ENCODE results near the gene ERBB4. TPM values are rescaled to one million over a fixed set of nuclear protein-coding genes. Genes with fewer than 3 reads are reported as not detected.

Gene ERBB4
- total and polyA plus RNA-seq, 2 of the 8 experiments (the other 6 are each of a cell fraction or from before 2014, with no cell fraction given): 0.34 to 1.3 TPM

GRCh38 chr2:211426240-211426639 is 1112.4 kb downstream of the ERBB4 start:
- H3K4me2 ChIP-seq (ENCODE audit: insufficient read depth in 1 of 2, low read depth in 2 of 2, low read length in 2 of 2): no peak overlapping the region

More at GRCh38 chr2:211426240-211426639, 1112.4 kb downstream of the ERBB4 start:
- no peak overlapping the region for H3K4me3 ChIP-seq (ENCODE audit: extremely low read depth in 1 of 4, insufficient read depth in 2 of 4, low read depth in 3 of 4, low read length in 4 of 4)
- no peak overlapping the region for H3K23ac ChIP-seq (ENCODE audit: insufficient read length)
- DNase-seq (ENCODE audit: low read depth in 1 of 2, low spot score in 2 of 2) (no peak), FAIRE-seq (no peak)
- no peak overlapping the region for H3K56ac ChIP-seq (replicated peaks; ENCODE audit: insufficient read length, low read depth, low read length)
- H3K79me2 ChIP-seq (ENCODE audit: control insufficient read depth in 1 of 2, insufficient read depth in 2 of 2, low read length in 2 of 2): no peaks in the 10 kb centered on the region
- H2AK5ac ChIP-seq (ENCODE audit: low read depth, low read length): no peak overlapping the region
- no peaks in the 10 kb centered on the region for H3K9me3 ChIP-seq (ENCODE audit: insufficient read depth in 2 of 2, low read depth in 1 of 2, low read length in 1 of 2)
- H3K27me3 ChIP-seq (replicated peaks in 1 of 4; ENCODE audit: control insufficient read depth in 3 of 4, extremely low read depth in 1 of 4, insufficient read depth in 3 of 4, low read length in 3 of 4): no peaks in the 10 kb centered on the region
- WGBS, 2 experiments (ENCODE audit: extremely low coverage in 1 of 2, insufficient coverage in 1 of 2, insufficient read length in 1 of 2, insufficient replicate concordance in 2 of 2, low coverage in 1 of 2, low lambda C conversion rate in 2 of 2, missing lambda C conversion rate in 1 of 2): 93% methylated on average over 2 of the region's 2 CpGs; no CpG with 5 or more reads in 1 of the 2 experiments
- no peak overlapping the region for H2BK5ac ChIP-seq (ENCODE audit: low read depth, low read length)
- TF ChIP-seq RBBP5 (IDR thresholded peaks at IDR 0.05; ENCODE audit: borderline replicate concordance, low read depth, low read length) (no peak), YY1 (IDR thresholded peaks at IDR 0.05; ENCODE audit: low read depth, low read length) (no peak)
- POLR2A ChIA-PET (ENCODE audit: partially characterized antibody): no interaction called here
- no peaks in the 10 kb centered on the region for H3K4me1 ChIP-seq (replicated peaks in 1 of 4; ENCODE audit: control insufficient read depth in 3 of 4, insufficient read depth in 4 of 4, low read length in 3 of 4)
- H2BK120ac ChIP-seq (replicated peaks; ENCODE audit: low read depth, low read length): no peak overlapping the region
- no peaks in the 10 kb centered on the region for H4K20me1 ChIP-seq (replicated peaks in 1 of 2; ENCODE audit: control insufficient read depth in 1 of 2, insufficient read depth in 2 of 2, low read length in 2 of 2)
- no peaks in the 10 kb centered on the region for H3K23me2 ChIP-seq (ENCODE audit: low read depth, low read length)
- H3K79me1 ChIP-seq (ENCODE audit: low read depth, low read length): no peaks in the 10 kb centered on the region
- no peak overlapping the region for H2BK12ac ChIP-seq (ENCODE audit: low read depth, low read length)
- no peak overlapping the region for H4K8ac ChIP-seq (ENCODE audit: extremely low read depth, insufficient read depth, low read length)
- CTCF ChIA-PET (ENCODE audit: partially characterized antibody): no interaction called here
- no peak overlapping the region for H3K14ac ChIP-seq (ENCODE audit: insufficient read length)
- no peak overlapping the region for H2BK20ac ChIP-seq (ENCODE audit: low read length)
- H2BK15ac ChIP-seq (ENCODE audit: low read length): no peak overlapping the region
- no peak overlapping the region for H3K4ac ChIP-seq (replicated peaks; ENCODE audit: insufficient read length, low read depth, low read length)
- H4K91ac ChIP-seq (replicated peaks; ENCODE audit: insufficient read length, low read length): no peak overlapping the region
- no peak overlapping the region for H3K9ac ChIP-seq (replicated peaks in 1 of 4; ENCODE audit: extremely low read depth in 1 of 4, low read depth in 3 of 4, low read length in 3 of 4)
- H3K36me3 ChIP-seq (ENCODE audit: control insufficient read depth in 2 of 4, insufficient read depth in 4 of 4, low read length in 3 of 4): no peaks in the 10 kb centered on the region
- H3K27ac ChIP-seq (ENCODE audit: low read depth, low read length): no peak overlapping the region
- H2AFZ ChIP-seq (ENCODE audit: low read length): no peak overlapping the region
- H4K5ac ChIP-seq (ENCODE audit: insufficient read length, low read depth, low read length): no peak overlapping the region
- H3K18ac ChIP-seq (ENCODE audit: extremely low read depth, low read length): no peak overlapping the region
